ENCODE measurements around the gene RTL1. TPM values are rescaled to one million over a fixed set of nuclear protein-coding genes. Genes with fewer than 3 reads are reported as not detected.

RTL1 gene
- total RNA-seq, 1 donor from 2014 or later: 159 TPM

- Mint-ChIP-seq H3K27ac (peak overlapping the region; percentile 95), H3K36me3 (ENCODE audit: insufficient read depth) (no peaks in the 10 kb centered on the region), H3K4me1 (ENCODE audit: low read depth) (peaks cover 61% of the 10 kb centered on the region), H3K9me3 (ENCODE audit: low read depth) (no peaks in the 10 kb centered on the region), H3K27me3 (no peaks in the 10 kb centered on the region), H3K4me3 (ENCODE audit: low read depth) (peak overlapping the region; percentile 12)
- DNase-seq (ENCODE audit: low spot score, unreplicated experiment): no peak
- TF ChIP-seq CTCF (IDR thresholded peaks at IDR 0.05; ENCODE audit: unreplicated experiment): no peak
These were observed 64.3 kb downstream of the RTL1 start for GRCh38 chr14:100839315-100839585.

GRCh38 chr14:100838493-100839314 lies 64.8 kb downstream of the RTL1 start:
- Mint-ChIP-seq H3K36me3 (ENCODE audit: insufficient read depth) (no peaks in the 10 kb centered on the region), H3K4me3 (ENCODE audit: low read depth) (peak overlapping the region; percentile 12), H3K9me3 (ENCODE audit: low read depth) (no peaks in the 10 kb centered on the region)

GRCh38 chr14:100837805-100838350 lies 65.6 kb downstream of the RTL1 start:
- H3K4me1 Mint-ChIP-seq (ENCODE audit: low read depth): peaks cover 57% of the 10 kb centered on the region
- no peak for TF ChIP-seq CTCF (IDR thresholded peaks at IDR 0.05; ENCODE audit: unreplicated experiment)
- no peaks in the 10 kb centered on the region for H3K27me3 Mint-ChIP-seq
- H3K9me3 Mint-ChIP-seq (ENCODE audit: low read depth): no peaks in the 10 kb centered on the region
- H3K27ac Mint-ChIP-seq: peak overlapping the region; percentile 95
- H3K4me3 Mint-ChIP-seq (ENCODE audit: low read depth): no peak overlapping the region
- H3K36me3 Mint-ChIP-seq (ENCODE audit: insufficient read depth): no peaks in the 10 kb centered on the region
- no peak for DNase-seq (ENCODE audit: low spot score, unreplicated experiment)

More at GRCh38 chr14:100838493-100839314, 64.8 kb downstream of the RTL1 start:
- Mint-ChIP-seq H3K27ac (peak overlapping the region; percentile 95), H3K27me3 (no peaks in the 10 kb centered on the region), H3K4me1 (ENCODE audit: low read depth) (peaks cover 59% of the 10 kb centered on the region)
- no peak for TF ChIP-seq CTCF (IDR thresholded peaks at IDR 0.05; ENCODE audit: unreplicated experiment)
- DNase-seq (ENCODE audit: low spot score, unreplicated experiment): no peak

- TF ChIP-seq CTCF (IDR thresholded peaks at IDR 0.05; ENCODE audit: unreplicated experiment): no peak
- H3K27me3 Mint-ChIP-seq: no peaks in the 10 kb centered on the region
- H3K4me1 Mint-ChIP-seq (ENCODE audit: low read depth): peaks cover 56% of the 10 kb centered on the region
- no peaks in the 10 kb centered on the region for H3K9me3 Mint-ChIP-seq (ENCODE audit: low read depth)
- no peak for DNase-seq (ENCODE audit: low spot score, unreplicated experiment)
- H3K36me3 Mint-ChIP-seq (ENCODE audit: insufficient read depth): no peaks in the 10 kb centered on the region
- peak overlapping the region; percentile 91 for H3K27ac Mint-ChIP-seq
- H3K4me3 Mint-ChIP-seq (ENCODE audit: low read depth): no peak overlapping the region
These were observed 66.3 kb downstream of the RTL1 start for GRCh38 chr14:100836941-100837804.

- Mint-ChIP-seq H3K9me3 (ENCODE audit: low read depth) (no peaks in the 10 kb centered on the region), H3K4me3 (ENCODE audit: low read depth) (no peak overlapping the region), H3K4me1 (ENCODE audit: low read depth) (peaks cover 57% of the 10 kb centered on the region), H3K27me3 (no peaks in the 10 kb centered on the region), H3K36me3 (ENCODE audit: insufficient read depth) (no peaks in the 10 kb centered on the region), H3K27ac (peak overlapping the region; percentile 81)
- DNase-seq (ENCODE audit: low spot score, unreplicated experiment): no peak
- no peak for TF ChIP-seq CTCF (IDR thresholded peaks at IDR 0.05; ENCODE audit: unreplicated experiment)
These were observed 67.2 kb downstream of the RTL1 start for GRCh38 chr14:100836311-100836805.
